GM23338 (cell line): ENCODE measurements around the gene TSLP. TPM values are rescaled to one million over a fixed set of nuclear protein-coding genes. Genes with fewer than 3 reads are reported as not detected.

ENCODE experiments used
- ATAC-seq: fragments of 200-7000 bp; cut with Tn5 transposase; 3 replicates; pipeline ENCODE4 v1.9.1; 2020
- DNase-seq: peaks from one replicate; pipeline ENCODE4 v3.0.0-alpha.2; 2015; ENCODE audit warnings: low spot score
- H2AFZ ChIP-seq: fragments of 200-600 bp; sonication (generic); 2 replicates; pipeline ENCODE4 v1.8.0; 2016; ENCODE audit warnings: antibody characterized with exemption, mild to moderate bottlenecking, moderate library complexity
- H3F3A ChIP-seq: fragments of 200-600 bp; sonication (generic); replicated peaks from 2 replicates; pipeline ENCODE4 v1.8.0; 2017; ENCODE audit warnings: antibody characterized with exemption, mixed run types, low read depth
- H3K27ac ChIP-seq: fragments of 200-600 bp; sonication (generic); 2 replicates; pipeline ENCODE4 v1.6.1; 2016; ENCODE audit warnings: low read depth
- H3K27me3 ChIP-seq: fragments of 200-600 bp; sonication (generic); 2 replicates; pipeline ENCODE4 v1.8.0; 2016; ENCODE audit warnings: mild to moderate bottlenecking, mixed run types, moderate library complexity; ENCODE audit not compliant: insufficient read depth
- H3K36me3 ChIP-seq: fragments of 200-600 bp; sonication (generic); 2 replicates; pipeline ENCODE4 v1.8.0; 2016; ENCODE audit warnings: mild to moderate bottlenecking; ENCODE audit not compliant: insufficient read depth
- H3K4me1 ChIP-seq: fragments of 200-600 bp; sonication (generic); 2 replicates; pipeline ENCODE4 v1.8.0; 2016; ENCODE audit warnings: mild to moderate bottlenecking, moderate library complexity; ENCODE audit not compliant: insufficient read depth
- H3K4me2 ChIP-seq: fragments of 200-600 bp; sonication (generic); 2 replicates; pipeline ENCODE4 v1.7.1; 2017; ENCODE audit warnings: mixed run types
- H3K4me3 ChIP-seq: fragments of 200-600 bp; sonication (generic); 2 replicates; pipeline ENCODE4 v1.6.1; 2016; ENCODE audit warnings: mixed run types
- H3K79me2 ChIP-seq: fragments of 200-600 bp; sonication (generic); replicated peaks from 2 replicates; pipeline ENCODE4 v1.8.0; 2017; ENCODE audit warnings: mild to moderate bottlenecking; ENCODE audit not compliant: insufficient read depth
- H3K9me2 ChIP-seq: fragments of 200-600 bp; sonication (generic); 2 replicates; pipeline ENCODE4 v1.8.0; 2017; ENCODE audit not compliant: insufficient read depth
- H4K20me1 ChIP-seq: fragments of 200-600 bp; sonication (generic); replicated peaks from 2 replicates; pipeline ENCODE4 v1.8.0; 2017; ENCODE audit warnings: mild to moderate bottlenecking; ENCODE audit not compliant: insufficient read depth
- H3K27ac Mint-ChIP-seq: 2 replicates; pipeline ENCODE4 v1.8.0; 2020; ENCODE audit warnings: inconsistent platforms, mild to moderate bottlenecking, moderate library complexity, mixed read lengths
- H3K27me3 Mint-ChIP-seq: 3 replicates; pipeline ENCODE4 v1.8.0; 2022; ENCODE audit warnings: low read depth, mild to moderate bottlenecking, moderate library complexity, mixed read lengths, inconsistent platforms; ENCODE audit not compliant: insufficient read depth, poor library complexity
- H3K36me3 Mint-ChIP-seq: 3 replicates; pipeline ENCODE4 v1.8.0; 2021; ENCODE audit warnings: low read depth, mild to moderate bottlenecking, inconsistent platforms, moderate library complexity, mixed read lengths
- H3K4me1 Mint-ChIP-seq: 3 replicates; pipeline ENCODE4 v1.8.0; 2020; ENCODE audit warnings: mild to moderate bottlenecking, inconsistent platforms, mixed read lengths
- H3K4me3 Mint-ChIP-seq: 3 replicates; pipeline ENCODE4 v1.8.0; 2021; ENCODE audit warnings: moderate library complexity, mild to moderate bottlenecking, inconsistent platforms, mixed read lengths
- H3K9me3 Mint-ChIP-seq: 3 replicates; pipeline ENCODE4 v1.8.0; 2020; ENCODE audit warnings: moderate library complexity, mild to moderate bottlenecking, inconsistent platforms, mixed read lengths
- CREB1 ChIP-seq: fragments of 250-450 bp; sonication (Bioruptor Pico); IDR thresholded peaks from 2 replicates; pipeline ENCODE4 v1.5.0; 2020; ENCODE audit warnings: low read depth, mild to moderate bottlenecking, moderate library complexity
- EZH2 ChIP-seq: fragments of 200-600 bp; sonication (generic); IDR thresholded peaks from one replicate; pipeline ENCODE4 v1.8.0; 2017; ENCODE audit warnings: antibody characterized with exemption, mild to moderate bottlenecking, low read depth; ENCODE audit not compliant: unreplicated experiment
- EZH2phosphoT487 ChIP-seq: fragments of 200-600 bp; sonication (generic); IDR thresholded peaks from one replicate; pipeline ENCODE4 v1.8.1; 2018; ENCODE audit warnings: antibody characterized with exemption; ENCODE audit not compliant: unreplicated experiment
- JUNB ChIP-seq: IDR thresholded peaks from one replicate; pipeline ENCODE4 v1.6.1; 2016; ENCODE audit warnings: antibody characterized with exemption; ENCODE audit not compliant: unreplicated experiment
- NANOG ChIP-seq: IDR thresholded peaks from 2 replicates; pipeline ENCODE4 v1.6.1; 2016; ENCODE audit warnings: antibody characterized with exemption, borderline replicate concordance
- POLR2AphosphoS5 ChIP-seq: IDR thresholded peaks from 2 replicates; pipeline ENCODE4 v1.6.1; 2016; ENCODE audit warnings: antibody characterized with exemption, low read depth
- STAT1 ChIP-seq: IDR thresholded peaks from one replicate; pipeline ENCODE4 v1.6.1; 2016; ENCODE audit warnings: antibody characterized with exemption; ENCODE audit not compliant: unreplicated experiment
- ZNF114 ChIP-seq: fragments of 250-450 bp; sonication (Bioruptor Pico); IDR thresholded peaks from 2 replicates; pipeline ENCODE4 v1.5.0; 2020; ENCODE audit warnings: mild to moderate bottlenecking, moderate library complexity
- ZNF331 ChIP-seq: fragments of 250-450 bp; sonication (Bioruptor Pico); IDR thresholded peaks from 2 replicates; pipeline ENCODE4 v1.5.0; 2020; ENCODE audit warnings: low read depth, mild to moderate bottlenecking, moderate library complexity
- long read RNA-seq: library from polyadenylated mRNA; unstranded; transcript quantifications from one replicate; pipeline ENCODE4 v2.0.0, GENCODE V29; 2020; ENCODE audit not compliant: unreplicated experiment
- polyA plus RNA-seq: library from polyadenylated mRNA; unstranded; fragments of >200 nt; fragmentation: Nextera tagmentation; extraction: Ambion mirVana; gene quantifications from 2 replicates; pipeline ENCODE4 v1.2.1, GENCODE V29; 2016
- total RNA-seq: library from RNA; depleted of rRNA; stranded (reverse); fragments of >200 nt; shearing (Covaris generic); gene quantifications from 2 replicates; pipeline ENCODE4 v1.2.3, GENCODE V29; 2014; rRNA removed
- TF ChIP-seq, protein P1 (sequence below): fragments of 250-450 bp; sonication (Bioruptor Pico); IDR thresholded peaks from 2 replicates; pipeline ENCODE4 v1.5.0; 2020; ENCODE audit warnings: mild to moderate bottlenecking, moderate library complexity
- TF ChIP-seq, protein P2 (sequence below), 2 experiments: fragments of 200-600 bp in 1 of 2; sonication (generic) in 1 of 2; conservative IDR thresholded peaks; 2 replicates each; pipeline versions ENCODE4 v1.5.1 to v1.6.1; 2016 to 2017; ENCODE audit warnings: antibody characterized with exemption in 2 of 2, low read depth in 2 of 2, mild to moderate bottlenecking in 2 of 2, moderate library complexity in 1 of 2
- TF ChIP-seq, protein P3 (sequence below): IDR thresholded peaks from one replicate; pipeline ENCODE4 v1.6.1; 2018; ENCODE audit warnings: antibody characterized with exemption; ENCODE audit not compliant: unreplicated experiment
- TF ChIP-seq, protein P4 (sequence below): IDR thresholded peaks from 2 replicates; pipeline ENCODE4 v1.6.1; 2016; ENCODE audit warnings: antibody characterized with exemption

TSLP gene
- total RNA-seq (0.35 and 0.66 TPM in 2 replicates), polyA plus RNA-seq (1.5 and 2.1 TPM in 2 replicates)
- long read RNA-seq, partial matches to known transcripts: 0 of 2 reads
- long read RNA-seq, other reads (novel, unspliced or antisense): 0 of 2 reads

DNA sequence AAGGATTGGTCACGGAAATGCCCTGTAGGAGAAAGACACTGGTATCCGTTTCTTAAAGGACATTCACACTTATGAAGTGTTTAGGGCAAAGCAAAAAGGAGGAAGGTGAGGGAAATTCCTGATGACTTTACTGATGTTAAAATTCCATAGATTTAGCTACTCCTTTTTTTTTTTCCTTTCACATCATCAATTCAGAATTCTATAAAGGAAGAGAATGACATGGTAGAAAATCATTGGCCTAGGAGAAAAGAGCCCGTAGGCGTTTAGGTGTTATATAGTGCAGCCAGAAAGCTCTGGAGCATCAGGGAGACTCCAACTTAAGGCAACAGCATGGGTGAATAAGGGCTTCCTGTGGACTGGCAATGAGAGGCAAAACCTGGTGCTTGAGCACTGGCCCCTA lies at the start of gene TSLP:
Gene TSLP (plus strand): TSS at position 301 of the 400 bp plus-strand sequence. CDS start 178 bp downstream, outside the sequence.
- Mint-ChIP-seq H3K36me3 (no peaks in the 10 kb centered on the region), H3K4me1 (peaks cover 11% of the 10 kb centered on the region; the same call in 2 of the 3 replicates), H3K27ac (no peak within 1 kb of the TSS), H3K27me3 (peaks cover 61% of the 10 kb centered on the region), H3K9me3 (no peaks in the 10 kb centered on the region), H3K4me3 (peak within 1 kb of the TSS; percentile 90)
- Histone ChIP-seq H3K27ac (no peak within 1 kb of the TSS), H3F3A (no peaks in the 10 kb centered on the region), H3K79me2 (no peaks in the 10 kb centered on the region), H3K4me1 (peaks cover 22% of the 10 kb centered on the region), H3K36me3 (no peaks in the 10 kb centered on the region), H3K9me2 (no peaks in the 10 kb centered on the region), H2AFZ (peak within 1 kb of the TSS; percentile 99), H4K20me1 (no peaks in the 10 kb centered on the region), H3K27me3 (peaks cover 77% of the 10 kb centered on the region), H3K4me2 (peak within 1 kb of the TSS; percentile 89), H3K4me3 (peak within 1 kb of the TSS; percentile 86)
- DNase-seq (no peak), ATAC-seq (no peak)
- TF ChIP-seq ZNF114 (CRISPR knock-in tag) (no peak), JUNB (no peak), STAT1 (no peak), POLR2AphosphoS5 (no peak), CREB1 (CRISPR knock-in tag) (no peak), EZH2 (no peak), NANOG (no peak), ZNF331 (CRISPR knock-in tag) (no peak), EZH2phosphoT487 (no peak)
- TF ChIP-seq, protein P1, sequence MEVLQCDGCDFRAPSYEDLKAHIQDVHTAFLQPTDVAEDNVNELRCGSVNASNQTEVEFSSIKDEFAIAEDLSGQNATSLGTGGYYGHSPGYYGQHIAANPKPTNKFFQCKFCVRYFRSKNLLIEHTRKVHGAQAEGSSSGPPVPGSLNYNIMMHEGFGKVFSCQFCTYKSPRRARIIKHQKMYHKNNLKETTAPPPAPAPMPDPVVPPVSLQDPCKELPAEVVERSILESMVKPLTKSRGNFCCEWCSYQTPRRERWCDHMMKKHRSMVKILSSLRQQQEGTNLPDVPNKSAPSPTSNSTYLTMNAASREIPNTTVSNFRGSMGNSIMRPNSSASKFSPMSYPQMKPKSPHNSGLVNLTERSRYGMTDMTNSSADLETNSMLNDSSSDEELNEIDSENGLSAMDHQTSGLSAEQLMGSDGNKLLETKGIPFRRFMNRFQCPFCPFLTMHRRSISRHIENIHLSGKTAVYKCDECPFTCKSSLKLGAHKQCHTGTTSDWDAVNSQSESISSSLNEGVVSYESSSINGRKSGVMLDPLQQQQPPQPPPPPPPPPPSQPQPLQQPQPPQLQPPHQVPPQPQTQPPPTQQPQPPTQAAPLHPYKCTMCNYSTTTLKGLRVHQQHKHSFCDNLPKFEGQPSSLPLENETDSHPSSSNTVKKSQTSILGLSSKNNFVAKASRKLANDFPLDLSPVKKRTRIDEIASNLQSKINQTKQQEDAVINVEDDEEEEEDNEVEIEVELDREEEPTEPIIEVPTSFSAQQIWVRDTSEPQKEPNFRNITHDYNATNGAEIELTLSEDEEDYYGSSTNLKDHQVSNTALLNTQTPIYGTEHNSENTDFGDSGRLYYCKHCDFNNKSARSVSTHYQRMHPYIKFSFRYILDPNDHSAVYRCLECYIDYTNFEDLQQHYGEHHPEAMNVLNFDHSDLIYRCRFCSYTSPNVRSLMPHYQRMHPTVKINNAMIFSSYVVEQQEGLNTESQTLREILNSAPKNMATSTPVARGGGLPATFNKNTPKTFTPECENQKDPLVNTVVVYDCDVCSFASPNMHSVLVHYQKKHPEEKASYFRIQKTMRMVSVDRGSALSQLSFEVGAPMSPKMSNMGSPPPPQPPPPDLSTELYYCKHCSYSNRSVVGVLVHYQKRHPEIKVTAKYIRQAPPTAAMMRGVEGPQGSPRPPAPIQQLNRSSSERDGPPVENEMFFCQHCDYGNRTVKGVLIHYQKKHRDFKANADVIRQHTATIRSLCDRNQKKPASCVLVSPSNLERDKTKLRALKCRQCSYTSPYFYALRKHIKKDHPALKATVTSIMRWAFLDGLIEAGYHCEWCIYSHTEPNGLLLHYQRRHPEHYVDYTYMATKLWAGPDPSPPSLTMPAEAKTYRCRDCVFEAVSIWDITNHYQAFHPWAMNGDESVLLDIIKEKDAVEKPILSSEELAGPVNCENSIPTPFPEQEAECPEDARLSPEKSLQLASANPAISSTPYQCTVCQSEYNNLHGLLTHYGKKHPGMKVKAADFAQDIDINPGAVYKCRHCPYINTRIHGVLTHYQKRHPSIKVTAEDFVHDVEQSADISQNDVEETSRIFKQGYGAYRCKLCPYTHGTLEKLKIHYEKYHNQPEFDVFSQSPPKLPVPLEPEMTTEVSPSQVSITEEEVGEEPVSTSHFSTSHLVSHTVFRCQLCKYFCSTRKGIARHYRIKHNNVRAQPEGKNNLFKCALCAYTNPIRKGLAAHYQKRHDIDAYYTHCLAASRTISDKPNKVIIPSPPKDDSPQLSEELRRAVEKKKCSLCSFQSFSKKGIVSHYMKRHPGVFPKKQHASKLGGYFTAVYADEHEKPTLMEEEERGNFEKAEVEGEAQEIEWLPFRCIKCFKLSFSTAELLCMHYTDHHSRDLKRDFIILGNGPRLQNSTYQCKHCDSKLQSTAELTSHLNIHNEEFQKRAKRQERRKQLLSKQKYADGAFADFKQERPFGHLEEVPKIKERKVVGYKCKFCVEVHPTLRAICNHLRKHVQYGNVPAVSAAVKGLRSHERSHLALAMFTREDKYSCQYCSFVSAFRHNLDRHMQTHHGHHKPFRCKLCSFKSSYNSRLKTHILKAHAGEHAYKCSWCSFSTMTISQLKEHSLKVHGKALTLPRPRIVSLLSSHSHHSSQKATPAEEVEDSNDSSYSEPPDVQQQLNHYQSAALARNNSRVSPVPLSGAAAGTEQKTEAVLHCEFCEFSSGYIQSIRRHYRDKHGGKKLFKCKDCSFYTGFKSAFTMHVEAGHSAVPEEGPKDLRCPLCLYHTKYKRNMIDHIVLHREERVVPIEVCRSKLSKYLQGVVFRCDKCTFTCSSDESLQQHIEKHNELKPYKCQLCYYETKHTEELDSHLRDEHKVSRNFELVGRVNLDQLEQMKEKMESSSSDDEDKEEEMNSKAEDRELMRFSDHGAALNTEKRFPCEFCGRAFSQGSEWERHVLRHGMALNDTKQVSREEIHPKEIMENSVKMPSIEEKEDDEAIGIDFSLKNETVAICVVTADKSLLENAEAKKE: no peak
- TF ChIP-seq, protein P2, sequence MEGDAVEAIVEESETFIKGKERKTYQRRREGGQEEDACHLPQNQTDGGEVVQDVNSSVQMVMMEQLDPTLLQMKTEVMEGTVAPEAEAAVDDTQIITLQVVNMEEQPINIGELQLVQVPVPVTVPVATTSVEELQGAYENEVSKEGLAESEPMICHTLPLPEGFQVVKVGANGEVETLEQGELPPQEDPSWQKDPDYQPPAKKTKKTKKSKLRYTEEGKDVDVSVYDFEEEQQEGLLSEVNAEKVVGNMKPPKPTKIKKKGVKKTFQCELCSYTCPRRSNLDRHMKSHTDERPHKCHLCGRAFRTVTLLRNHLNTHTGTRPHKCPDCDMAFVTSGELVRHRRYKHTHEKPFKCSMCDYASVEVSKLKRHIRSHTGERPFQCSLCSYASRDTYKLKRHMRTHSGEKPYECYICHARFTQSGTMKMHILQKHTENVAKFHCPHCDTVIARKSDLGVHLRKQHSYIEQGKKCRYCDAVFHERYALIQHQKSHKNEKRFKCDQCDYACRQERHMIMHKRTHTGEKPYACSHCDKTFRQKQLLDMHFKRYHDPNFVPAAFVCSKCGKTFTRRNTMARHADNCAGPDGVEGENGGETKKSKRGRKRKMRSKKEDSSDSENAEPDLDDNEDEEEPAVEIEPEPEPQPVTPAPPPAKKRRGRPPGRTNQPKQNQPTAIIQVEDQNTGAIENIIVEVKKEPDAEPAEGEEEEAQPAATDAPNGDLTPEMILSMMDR (conservative IDR thresholded peaks at IDR 0.05; ENCODE audit: low read depth in 2 of 2): no peak
- TF ChIP-seq, protein P3, sequence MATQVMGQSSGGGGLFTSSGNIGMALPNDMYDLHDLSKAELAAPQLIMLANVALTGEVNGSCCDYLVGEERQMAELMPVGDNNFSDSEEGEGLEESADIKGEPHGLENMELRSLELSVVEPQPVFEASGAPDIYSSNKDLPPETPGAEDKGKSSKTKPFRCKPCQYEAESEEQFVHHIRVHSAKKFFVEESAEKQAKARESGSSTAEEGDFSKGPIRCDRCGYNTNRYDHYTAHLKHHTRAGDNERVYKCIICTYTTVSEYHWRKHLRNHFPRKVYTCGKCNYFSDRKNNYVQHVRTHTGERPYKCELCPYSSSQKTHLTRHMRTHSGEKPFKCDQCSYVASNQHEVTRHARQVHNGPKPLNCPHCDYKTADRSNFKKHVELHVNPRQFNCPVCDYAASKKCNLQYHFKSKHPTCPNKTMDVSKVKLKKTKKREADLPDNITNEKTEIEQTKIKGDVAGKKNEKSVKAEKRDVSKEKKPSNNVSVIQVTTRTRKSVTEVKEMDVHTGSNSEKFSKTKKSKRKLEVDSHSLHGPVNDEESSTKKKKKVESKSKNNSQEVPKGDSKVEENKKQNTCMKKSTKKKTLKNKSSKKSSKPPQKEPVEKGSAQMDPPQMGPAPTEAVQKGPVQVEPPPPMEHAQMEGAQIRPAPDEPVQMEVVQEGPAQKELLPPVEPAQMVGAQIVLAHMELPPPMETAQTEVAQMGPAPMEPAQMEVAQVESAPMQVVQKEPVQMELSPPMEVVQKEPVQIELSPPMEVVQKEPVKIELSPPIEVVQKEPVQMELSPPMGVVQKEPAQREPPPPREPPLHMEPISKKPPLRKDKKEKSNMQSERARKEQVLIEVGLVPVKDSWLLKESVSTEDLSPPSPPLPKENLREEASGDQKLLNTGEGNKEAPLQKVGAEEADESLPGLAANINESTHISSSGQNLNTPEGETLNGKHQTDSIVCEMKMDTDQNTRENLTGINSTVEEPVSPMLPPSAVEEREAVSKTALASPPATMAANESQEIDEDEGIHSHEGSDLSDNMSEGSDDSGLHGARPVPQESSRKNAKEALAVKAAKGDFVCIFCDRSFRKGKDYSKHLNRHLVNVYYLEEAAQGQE: no peak
- TF ChIP-seq, protein P4, sequence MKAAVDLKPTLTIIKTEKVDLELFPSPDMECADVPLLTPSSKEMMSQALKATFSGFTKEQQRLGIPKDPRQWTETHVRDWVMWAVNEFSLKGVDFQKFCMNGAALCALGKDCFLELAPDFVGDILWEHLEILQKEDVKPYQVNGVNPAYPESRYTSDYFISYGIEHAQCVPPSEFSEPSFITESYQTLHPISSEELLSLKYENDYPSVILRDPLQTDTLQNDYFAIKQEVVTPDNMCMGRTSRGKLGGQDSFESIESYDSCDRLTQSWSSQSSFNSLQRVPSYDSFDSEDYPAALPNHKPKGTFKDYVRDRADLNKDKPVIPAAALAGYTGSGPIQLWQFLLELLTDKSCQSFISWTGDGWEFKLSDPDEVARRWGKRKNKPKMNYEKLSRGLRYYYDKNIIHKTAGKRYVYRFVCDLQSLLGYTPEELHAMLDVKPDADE: no peak
